Mesodermal cell (in vitro differentiated cells): Measurements from ENCODE around the gene ICE2.
"Not testable (repeated sequence)": the region's sequence is repeated elsewhere in the genome, so short reads cannot be mapped to it uniquely, and the experiment has no call there.

Source experiments
- H3K27ac ChIP-seq: 2 replicates; pipeline ENCODE4 v1.7.0; 2013; ENCODE audit warnings: mild to moderate bottlenecking, low read depth, low read length, moderate library complexity; ENCODE audit not compliant: severe bottlenecking
- H3K36me3 ChIP-seq: 2 replicates; pipeline ENCODE4 v1.7.1; 2013; ENCODE audit warnings: mild to moderate bottlenecking, low read length, moderate library complexity; ENCODE audit not compliant: control insufficient read depth, insufficient read depth
- H3K4me1 ChIP-seq: one replicate; pipeline ENCODE4 v1.7.1; 2013; ENCODE audit warnings: mild to moderate bottlenecking, low read length; ENCODE audit not compliant: insufficient read depth, control insufficient read depth, poor library complexity, severe bottlenecking
- H3K4me3 ChIP-seq: 2 replicates; pipeline ENCODE4 v1.7.0; 2013; ENCODE audit warnings: low read length, control low read depth, mild to moderate bottlenecking; ENCODE audit not compliant: insufficient read depth, poor library complexity, severe bottlenecking; ENCODE audit errors: extremely low read depth
- H3K9me3 ChIP-seq: 2 replicates; pipeline ENCODE4 v1.7.1; 2013; ENCODE audit warnings: mild to moderate bottlenecking, low read length, moderate library complexity; ENCODE audit not compliant: control insufficient read depth
- WGBS, 2 experiments: methylation state at CpG; one replicate each; pipeline ENCODE4 v1.1.5; 2013; ENCODE audit warnings: missing lambda C conversion rate in 2 of 2; ENCODE audit not compliant: insufficient coverage in 2 of 2; 5-methylcytosine and 5-hydroxymethylcytosine counted together

ICE2 gene

GRCh38 chr15:60419753-60420152, 59.2 kb downstream of the ICE2 start:
- Histone ChIP-seq H3K36me3 (no peaks in the 10 kb centered on the region), H3K4me3 (no peak overlapping the region), H3K27ac (no peak overlapping the region), H3K4me1 (peaks cover 27% of the 10 kb centered on the region), H3K9me3 (no peaks in the 10 kb centered on the region)
- no CpG with 5 or more reads among the region's 2 CpGs for WGBS, 2 experiments

GRCh38 chr15:60418096-60418495, 60.8 kb downstream of the ICE2 start:
- 89 to 97% methylated on average over 3 of the region's 3 CpGs for WGBS, 2 experiments
- Histone ChIP-seq H3K27ac (no peak overlapping the region), H3K4me3 (no peak overlapping the region), H3K36me3 (no peaks in the 10 kb centered on the region), H3K9me3 (no peaks in the 10 kb centered on the region), H3K4me1 (peaks cover 26% of the 10 kb centered on the region)

- peaks cover 21% of the 10 kb centered on the region for H3K4me1 ChIP-seq
- no peaks in the 10 kb centered on the region for H3K36me3 ChIP-seq
- no peak overlapping the region for H3K27ac ChIP-seq
- no peak overlapping the region for H3K4me3 ChIP-seq
- 100% methylated on average over 3 of the region's 4 CpGs for WGBS, 2 experiments
- H3K9me3 ChIP-seq = no peaks in the 10 kb centered on the region
These were observed 61.8 kb downstream of the ICE2 start for GRCh38 chr15:60417112-60417511.

GRCh38 chr15:60416484-60416883, 62.5 kb downstream of the ICE2 start:
- Histone ChIP-seq H3K27ac (no peak overlapping the region), H3K9me3 (no peaks in the 10 kb centered on the region), H3K4me3 (no peak overlapping the region), H3K4me1 (peaks cover 19% of the 10 kb centered on the region), H3K36me3 (no peaks in the 10 kb centered on the region)
- 95% methylated on average over 3 of the region's 3 CpGs; no CpG with 5 or more reads in 1 of the 2 experiments for WGBS, 2 experiments

GRCh38 chr15:60414016-60414682, 64.8 kb downstream of the ICE2 start:
- 84 to 87% methylated on average over 8 to 9 of the region's 10 CpGs for WGBS, 2 experiments
- H3K4me1 ChIP-seq = peaks cover 9% of the 10 kb centered on the region
- H3K4me3 ChIP-seq = no peak overlapping the region
- H3K36me3 ChIP-seq = no peaks in the 10 kb centered on the region
- H3K9me3 ChIP-seq = no peaks in the 10 kb centered on the region
- H3K27ac ChIP-seq = no peak overlapping the region

GRCh38 chr15:60413231-60413824, 65.6 kb downstream of the ICE2 start:
- Histone ChIP-seq H3K27ac (peak overlapping the region; percentile 36), H3K9me3 (no peaks in the 10 kb centered on the region), H3K4me1 (peaks cover 15% of the 10 kb centered on the region), H3K4me3 (no peak overlapping the region), H3K36me3 (no peaks in the 10 kb centered on the region)
- WGBS, 2 experiments = 76 to 88% methylated on average over 8 to 9 of the region's 9 CpGs

GRCh38 chr15:60412807-60413206, 66.1 kb downstream of the ICE2 start:
- H3K4me3 ChIP-seq = not testable (repeated sequence)

GRCh38 chr15:60411774-60412425, 67.0 kb downstream of the ICE2 start:
- Histone ChIP-seq H3K36me3 (no peaks in the 10 kb centered on the region), H3K4me3 (no peak overlapping the region), H3K4me1 (peaks cover 29% of the 10 kb centered on the region), H3K9me3 (no peaks in the 10 kb centered on the region), H3K27ac (no peak overlapping the region)
- 94 to 95% methylated on average over 9 of the region's 9 CpGs for whole genome bisulfite sequencing, 2 experiments

More at GRCh38 chr15:60412807-60413206, 66.1 kb downstream of the ICE2 start:
- Histone ChIP-seq H3K4me1 (peaks cover 20% of the 10 kb centered on the region), H3K27ac (peak overlapping the region; percentile 36)
- H3K36me3 ChIP-seq, H3K9me3 ChIP-seq: not testable (repeated sequence)
- 90 to 91% methylated on average over 15 to 21 of the region's 21 CpGs for WGBS, 2 experiments

GRCh38 chr15:60410350-60410749, 68.6 kb downstream of the ICE2 start:
- not testable (repeated sequence) for H3K36me3 ChIP-seq, H3K4me3 ChIP-seq, H3K27ac ChIP-seq, H3K9me3 ChIP-seq
- H3K4me1 ChIP-seq = peaks cover 33% of the 10 kb centered on the region
- 87 to 98% methylated on average over 3 to 4 of the region's 9 CpGs for WGBS, 2 experiments

- Histone ChIP-seq H3K4me3 (no peak overlapping the region), H3K36me3 (no peaks in the 10 kb centered on the region), H3K4me1 (peaks cover 29% of the 10 kb centered on the region), H3K27ac (no peak overlapping the region), H3K9me3 (no peaks in the 10 kb centered on the region)
These were observed 70.4 kb downstream of the ICE2 start for GRCh38 chr15:60408463-60408981.

- H3K4me3 ChIP-seq = no peak overlapping the region
- no peaks in the 10 kb centered on the region for H3K36me3 ChIP-seq
- H3K27ac ChIP-seq = peak overlapping the region; percentile 76
- peaks cover 28% of the 10 kb centered on the region for H3K4me1 ChIP-seq
- no peaks in the 10 kb centered on the region for H3K9me3 ChIP-seq
These were observed 71.5 kb downstream of the ICE2 start for GRCh38 chr15:60407415-60407805.
